HCT116 (cell line): ENCODE results near the gene EEIG1. TPM values are rescaled to one million over a fixed set of nuclear protein-coding genes. Genes with fewer than 3 reads are reported as not detected.

Source experiments
- ATAC-seq: fragments of 200-7000 bp; cut with Tn5 transposase; 2 replicates; pipeline ENCODE4 v1.9.1; 2020; ENCODE audit warnings: mild to moderate bottlenecking, moderate library complexity
- BruUV-seq: library from RNA; stranded (reverse); fragments of 400-500 nt; replicated peaks from 2 replicates; lab custom pipeline; 2021; lab: Mats Ljungman, UMichigan
- CTCF ChIA-PET: fragments of 300-600 bp; sonication (Branson Sonifier 250); formaldehyde crosslinking; loops from one replicate; lab custom pipeline; 2021; ENCODE audit warnings: antibody characterized with exemption; lab: Charles Lee
- POLR2A ChIA-PET: fragments of 300-600, 350-600 bp; sonication (Branson Sonifier 250); formaldehyde crosslinking; loops from one replicate; lab custom pipeline; 2021; ENCODE audit warnings: antibody characterized with exemption; lab: Charles Lee
- RAD21 ChIA-PET, 2 experiments: fragments of 300-600 bp; sonication (Branson Sonifier 250); formaldehyde crosslinking; loops; one replicate each; lab custom pipeline; 2023; ENCODE audit warnings: low total read pairs in 2 of 2; ENCODE audit not compliant: uncharacterized antibody in 2 of 2, unreplicated experiment in 2 of 2, low non-redundant PET in 1 of 2; lab: Charles Lee
- DNase-seq: peaks from one replicate; pipeline ENCODE4 v3.0.0-alpha.2; 2010; ENCODE audit warnings: low read depth, low spot score
- H2AFZ ChIP-seq: fragments of 200-600 bp; shearing (Covaris generic), sonication (generic); 2 replicates; pipeline ENCODE4 v1.6.1; 2017; ENCODE audit warnings: low read depth, mixed run types, mixed read lengths, antibody characterized with exemption, low read length; ENCODE audit not compliant: poor library complexity, severe bottlenecking
- H3K27ac ChIP-seq: 2 replicates; pipeline ENCODE4 v1.5.1; 2012; ENCODE audit warnings: low read depth, low read length
- H3K27me3 ChIP-seq: fragments of 200-600 bp; sonication (generic); 2 replicates; pipeline ENCODE4 v1.6.1; 2016; ENCODE audit warnings: mixed run types, low read length, mixed read lengths; ENCODE audit not compliant: insufficient read depth
- H3K36me3 ChIP-seq, 2 experiments: fragments of 200-500 bp in 1 of 2; fragments of 200-600 bp in 1 of 2; sonication (Bioruptor generic) in 1 of 2; sonication (generic) in 1 of 2; 2 replicates each; pipeline versions ENCODE4 v1.5.1 to v1.6.1; 2014 to 2016; ENCODE audit warnings: low read length in 2 of 2, inconsistent platforms in 1 of 2, mixed read lengths in 1 of 2, mixed run types in 1 of 2; ENCODE audit not compliant: insufficient read depth in 2 of 2, control insufficient read depth in 1 of 2
- H3K4me1 ChIP-seq, 2 experiments: fragments of 200-600 bp in 1 of 2; sonication (generic) in 1 of 2; 2 replicates each; pipeline versions ENCODE4 v1.5.1 to v1.6.1; 2012 to 2017; ENCODE audit warnings: low read length in 2 of 2, inconsistent platforms in 1 of 2, mild to moderate bottlenecking in 1 of 2, mixed read lengths in 1 of 2, mixed run types in 1 of 2, moderate library complexity in 1 of 2; ENCODE audit not compliant: insufficient read depth in 2 of 2, control insufficient read depth in 1 of 2
- H3K4me2 ChIP-seq: fragments of 200-600 bp; sonication (generic); 2 replicates; pipeline ENCODE4 v1.6.1; 2017; ENCODE audit warnings: mixed run types, low read length, mixed read lengths
- H3K4me3 ChIP-seq, 2 experiments: fragments of 200-600 bp in 1 of 2; sonication (generic) in 1 of 2; replicated peaks in 1 of 2; 2 replicates each; pipeline ENCODE4 v1.5.1; 2011 to 2016; ENCODE audit warnings: low read length in 2 of 2, control low read depth in 1 of 2, low read depth in 1 of 2, mild to moderate bottlenecking in 1 of 2, mixed read lengths in 1 of 2, mixed run types in 1 of 2
- H3K79me2 ChIP-seq: fragments of 200-600 bp; sonication (generic); 2 replicates; pipeline ENCODE4 v1.6.1; 2017; ENCODE audit warnings: mild to moderate bottlenecking, mixed run types, low read length, moderate library complexity, mixed read lengths; ENCODE audit not compliant: insufficient read depth
- H3K9ac ChIP-seq: fragments of 200-600 bp; sonication (generic); 2 replicates; pipeline ENCODE4 v1.6.1; 2016; ENCODE audit warnings: low read length, mixed read lengths
- H3K9me2 ChIP-seq: fragments of 200-600 bp; sonication (generic), shearing (Covaris generic); 2 replicates; pipeline ENCODE4 v1.6.1; 2017; ENCODE audit warnings: mixed run types, mild to moderate bottlenecking, moderate library complexity; ENCODE audit not compliant: insufficient read depth
- H3K9me3 ChIP-seq, 2 experiments: fragments of 200-500 bp in 1 of 2; fragments of 200-600 bp in 1 of 2; sonication (Bioruptor generic) in 1 of 2; sonication (generic) in 1 of 2; 2 replicates each; pipeline ENCODE4 v1.6.1; 2014 to 2017; ENCODE audit warnings: low read length in 2 of 2, mixed read lengths in 2 of 2, inconsistent platforms in 1 of 2, low read depth in 1 of 2, mild to moderate bottlenecking in 1 of 2, mixed run types in 1 of 2, moderate library complexity in 1 of 2; ENCODE audit not compliant: control insufficient read depth in 1 of 2, insufficient read depth in 1 of 2
- H4K20me1 ChIP-seq: fragments of 200-600 bp; sonication (generic), shearing (Covaris generic); 2 replicates; pipeline ENCODE4 v1.6.1; 2017; ENCODE audit warnings: mixed run types, mild to moderate bottlenecking, moderate library complexity; ENCODE audit not compliant: insufficient read depth
- CEBPB ChIP-seq: IDR thresholded peaks from 2 replicates; pipeline ENCODE4 v1.6.1; 2012; ENCODE audit warnings: low read depth
- EGR1 ChIP-seq: IDR thresholded peaks from 2 replicates; pipeline ENCODE4 v1.6.1; 2012; ENCODE audit warnings: low read depth
- EZH2 ChIP-seq: fragments of 200-600 bp; sonication (generic); IDR thresholded peaks from 2 replicates; pipeline ENCODE4 v1.6.1; 2017; ENCODE audit warnings: antibody characterized with exemption, mixed run types
- EZH2phosphoT487 ChIP-seq: fragments of 200-600 bp; IDR thresholded peaks from 2 replicates; pipeline ENCODE4 v1.6.1; 2018; ENCODE audit warnings: antibody characterized with exemption, borderline replicate concordance
- FOSL1 ChIP-seq: IDR thresholded peaks from 2 replicates; pipeline ENCODE4 v1.6.1; 2012; ENCODE audit warnings: low read depth
- SP1 ChIP-seq: IDR thresholded peaks from 2 replicates; pipeline ENCODE4 v1.6.1; 2012; ENCODE audit warnings: low read depth
- YY1 ChIP-seq: IDR thresholded peaks from 2 replicates; pipeline ENCODE4 v1.6.1; 2011; ENCODE audit warnings: low read length, low read depth, moderate library complexity, mild to moderate bottlenecking; ENCODE audit not compliant: insufficient replicate concordance; ENCODE audit errors: extremely low read depth
- ZFX ChIP-seq: fragments of 450-650 bp; IDR thresholded peaks from 2 replicates; pipeline ENCODE4 v1.6.1; 2017
- intact Hi-C: fragments of 100-400 bp; cut with micrococcal nuclease; formaldehyde crosslinking; loops from 2 replicates; pipeline ENCODE4 v1.10.0; 2022
- total RNA-seq: library from RNA; stranded (reverse); gene quantifications from one replicate; pipeline ENCODE4 v1.2.1, GENCODE V29; 2021; ENCODE audit not compliant: unreplicated experiment
- TF ChIP-seq, protein P1 (sequence below): IDR thresholded peaks from 2 replicates; pipeline ENCODE4 v1.6.1; 2012
- TF ChIP-seq, protein P2 (sequence below): IDR thresholded peaks from 2 replicates; pipeline ENCODE4 v1.6.1; 2011; ENCODE audit warnings: mild to moderate bottlenecking, low read length, moderate library complexity; ENCODE audit not compliant: insufficient replicate concordance; ENCODE audit errors: extremely low read depth
- TF ChIP-seq, protein P3 (sequence below): IDR thresholded peaks from 2 replicates; pipeline ENCODE4 v1.6.1; 2012; ENCODE audit warnings: low read depth
- TF ChIP-seq, protein P4 (sequence below): IDR thresholded peaks from 2 replicates; pipeline ENCODE4 v1.6.1; 2012

EEIG1 gene
- total RNA-seq, 1 experiment from 2014 or later: 44.2 TPM

DNA sequence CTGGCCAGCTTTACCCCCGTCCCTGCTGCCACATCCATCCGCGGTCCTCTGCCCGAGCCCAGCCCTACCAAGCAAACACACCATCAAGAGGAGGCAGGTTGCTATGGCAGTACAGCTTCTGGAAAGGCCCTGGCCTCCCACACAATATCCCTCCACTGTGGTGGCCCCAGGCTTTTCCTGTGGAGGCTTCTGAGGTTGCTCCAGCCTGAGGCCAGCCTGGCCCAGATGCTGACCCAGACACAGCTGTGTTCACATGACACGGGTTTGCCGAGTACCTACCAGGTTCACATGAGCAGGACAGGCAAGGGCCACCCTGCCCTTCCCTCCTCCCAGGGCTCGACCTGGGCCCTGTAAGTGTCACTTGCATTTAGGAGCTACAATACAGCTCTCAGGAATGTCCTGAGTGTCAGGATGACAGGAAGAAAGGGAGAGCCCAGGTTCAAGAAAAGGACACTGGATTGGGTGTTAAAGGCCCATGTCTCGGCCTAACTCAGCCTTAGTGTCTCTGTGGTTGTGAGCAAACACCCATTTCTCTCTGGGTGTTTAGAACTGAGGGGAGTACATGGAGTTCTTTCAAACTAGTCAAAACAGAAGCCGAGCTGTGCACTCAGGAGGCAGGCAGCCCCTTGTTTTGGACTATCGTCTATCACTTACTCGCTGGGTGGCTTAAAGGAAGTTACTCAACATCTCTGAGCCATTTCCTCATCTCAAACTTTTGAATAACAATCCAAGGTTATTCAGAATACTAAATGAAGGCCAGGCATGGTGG is 46.2 kb upstream of the EEIG1 start:
- CTCF ChIA-PET: no interaction called here
- POLR2A ChIA-PET: interaction anchor here (0.9 kb wide), 1 partner anchor 20 kb away, joined by 3 read pairs; no protein-coding TSS in a partner anchor
- no peaks in the 10 kb centered on the region for H3K9me3 ChIP-seq
- no peaks in the 10 kb centered on the region for H3K27me3 ChIP-seq
- RAD21 ChIA-PET: no interaction called here
- H3K4me2 ChIP-seq: no peak overlapping the region
- peak; percentile 31; the same call in 1 of the 2 replicates for ATAC-seq
- H3K4me3 ChIP-seq: no peak overlapping the region
- peaks cover 0 to 24% of the 10 kb centered on the region in 2 experiments; a peak in 2 of 4 replicates for H3K4me1 ChIP-seq
- no peak for DNase-seq
- intact Hi-C loops: no loop called here
- H4K20me1 ChIP-seq: no peaks in the 10 kb centered on the region
- H3K36me3 ChIP-seq: no peaks in the 10 kb centered on the region
- H3K27ac ChIP-seq: no peak overlapping the region
- H3K79me2 ChIP-seq: no peaks in the 10 kb centered on the region
- BruUV-seq: no TSS peak
- no peak overlapping the region for H2AFZ ChIP-seq
- TF ChIP-seq, protein P1, sequence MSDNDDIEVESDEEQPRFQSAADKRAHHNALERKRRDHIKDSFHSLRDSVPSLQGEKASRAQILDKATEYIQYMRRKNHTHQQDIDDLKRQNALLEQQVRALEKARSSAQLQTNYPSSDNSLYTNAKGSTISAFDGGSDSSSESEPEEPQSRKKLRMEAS: no peak
- TF ChIP-seq EZH2phosphoT487 (no peak), EZH2 (no peak)
- no peak overlapping the region for H3K9ac ChIP-seq
- H3K9me2 ChIP-seq: no peaks in the 10 kb centered on the region

DNA sequence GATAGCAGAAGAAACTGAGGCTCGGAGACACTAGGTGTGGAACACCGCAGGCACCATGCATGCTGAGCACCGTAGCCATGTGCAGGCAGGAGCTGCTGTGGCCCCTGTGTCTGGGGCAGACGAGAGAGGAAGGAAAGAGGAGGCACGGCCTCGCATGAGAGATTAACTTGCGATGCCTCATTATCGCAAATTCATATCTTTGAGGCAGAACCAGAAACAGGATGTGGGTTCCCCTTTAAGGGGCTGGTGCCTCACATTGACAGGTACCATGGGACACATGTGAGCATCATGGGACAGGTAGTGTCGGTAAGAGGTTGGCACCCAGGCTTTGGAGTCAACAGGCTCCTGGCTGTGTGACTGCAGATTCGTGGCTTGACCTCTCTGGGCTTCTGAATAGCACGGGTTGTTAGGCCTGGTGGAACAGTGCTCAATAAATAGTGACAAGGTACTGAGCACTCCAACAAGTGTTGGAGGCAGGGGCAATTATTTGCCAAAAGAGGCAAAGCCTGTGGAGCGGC is 45.5 kb upstream of the EEIG1 start:
- DNase-seq (no peak), ATAC-seq (0 out of 2 replicates have a peak, but pooled peaks have one; percentile 7)
- Histone ChIP-seq H3K79me2 (no peaks in the 10 kb centered on the region), H3K9me2 (no peaks in the 10 kb centered on the region), H3K36me3 (no peaks in the 10 kb centered on the region), H3K4me3 (no peak overlapping the region), H3K27me3 (no peaks in the 10 kb centered on the region), H3K4me2 (no peak overlapping the region), H3K4me1 (peaks cover 0 to 24% of the 10 kb centered on the region in 2 experiments; a peak in 2 of 4 replicates), H2AFZ (no peak overlapping the region), H4K20me1 (no peaks in the 10 kb centered on the region), H3K27ac (no peak overlapping the region), H3K9me3 (no peaks in the 10 kb centered on the region), H3K9ac (no peak overlapping the region)
- ChIA-PET POLR2A (interaction anchor here (0.9 kb wide), 1 partner anchor 20 kb away, joined by 3 read pairs; no protein-coding TSS in a partner anchor), CTCF (no interaction called here), RAD21 (no interaction called here)
- no TSS peak for BruUV-seq
- intact Hi-C loops: no loop called here
- TF ChIP-seq, protein P2, sequence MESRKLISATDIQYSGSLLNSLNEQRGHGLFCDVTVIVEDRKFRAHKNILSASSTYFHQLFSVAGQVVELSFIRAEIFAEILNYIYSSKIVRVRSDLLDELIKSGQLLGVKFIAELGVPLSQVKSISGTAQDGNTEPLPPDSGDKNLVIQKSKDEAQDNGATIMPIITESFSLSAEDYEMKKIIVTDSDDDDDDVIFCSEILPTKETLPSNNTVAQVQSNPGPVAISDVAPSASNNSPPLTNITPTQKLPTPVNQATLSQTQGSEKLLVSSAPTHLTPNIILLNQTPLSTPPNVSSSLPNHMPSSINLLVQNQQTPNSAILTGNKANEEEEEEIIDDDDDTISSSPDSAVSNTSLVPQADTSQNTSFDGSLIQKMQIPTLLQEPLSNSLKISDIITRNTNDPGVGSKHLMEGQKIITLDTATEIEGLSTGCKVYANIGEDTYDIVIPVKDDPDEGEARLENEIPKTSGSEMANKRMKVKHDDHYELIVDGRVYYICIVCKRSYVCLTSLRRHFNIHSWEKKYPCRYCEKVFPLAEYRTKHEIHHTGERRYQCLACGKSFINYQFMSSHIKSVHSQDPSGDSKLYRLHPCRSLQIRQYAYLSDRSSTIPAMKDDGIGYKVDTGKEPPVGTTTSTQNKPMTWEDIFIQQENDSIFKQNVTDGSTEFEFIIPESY: no peak
- TF ChIP-seq SP1 (no peak), CEBPB (no peak), EGR1 (no peak), FOSL1 (no peak), EZH2 (no peak), YY1 (no peak), ZFX (no peak)
- TF ChIP-seq, protein P3, sequence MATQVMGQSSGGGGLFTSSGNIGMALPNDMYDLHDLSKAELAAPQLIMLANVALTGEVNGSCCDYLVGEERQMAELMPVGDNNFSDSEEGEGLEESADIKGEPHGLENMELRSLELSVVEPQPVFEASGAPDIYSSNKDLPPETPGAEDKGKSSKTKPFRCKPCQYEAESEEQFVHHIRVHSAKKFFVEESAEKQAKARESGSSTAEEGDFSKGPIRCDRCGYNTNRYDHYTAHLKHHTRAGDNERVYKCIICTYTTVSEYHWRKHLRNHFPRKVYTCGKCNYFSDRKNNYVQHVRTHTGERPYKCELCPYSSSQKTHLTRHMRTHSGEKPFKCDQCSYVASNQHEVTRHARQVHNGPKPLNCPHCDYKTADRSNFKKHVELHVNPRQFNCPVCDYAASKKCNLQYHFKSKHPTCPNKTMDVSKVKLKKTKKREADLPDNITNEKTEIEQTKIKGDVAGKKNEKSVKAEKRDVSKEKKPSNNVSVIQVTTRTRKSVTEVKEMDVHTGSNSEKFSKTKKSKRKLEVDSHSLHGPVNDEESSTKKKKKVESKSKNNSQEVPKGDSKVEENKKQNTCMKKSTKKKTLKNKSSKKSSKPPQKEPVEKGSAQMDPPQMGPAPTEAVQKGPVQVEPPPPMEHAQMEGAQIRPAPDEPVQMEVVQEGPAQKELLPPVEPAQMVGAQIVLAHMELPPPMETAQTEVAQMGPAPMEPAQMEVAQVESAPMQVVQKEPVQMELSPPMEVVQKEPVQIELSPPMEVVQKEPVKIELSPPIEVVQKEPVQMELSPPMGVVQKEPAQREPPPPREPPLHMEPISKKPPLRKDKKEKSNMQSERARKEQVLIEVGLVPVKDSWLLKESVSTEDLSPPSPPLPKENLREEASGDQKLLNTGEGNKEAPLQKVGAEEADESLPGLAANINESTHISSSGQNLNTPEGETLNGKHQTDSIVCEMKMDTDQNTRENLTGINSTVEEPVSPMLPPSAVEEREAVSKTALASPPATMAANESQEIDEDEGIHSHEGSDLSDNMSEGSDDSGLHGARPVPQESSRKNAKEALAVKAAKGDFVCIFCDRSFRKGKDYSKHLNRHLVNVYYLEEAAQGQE: no peak
- TF ChIP-seq, protein P4, sequence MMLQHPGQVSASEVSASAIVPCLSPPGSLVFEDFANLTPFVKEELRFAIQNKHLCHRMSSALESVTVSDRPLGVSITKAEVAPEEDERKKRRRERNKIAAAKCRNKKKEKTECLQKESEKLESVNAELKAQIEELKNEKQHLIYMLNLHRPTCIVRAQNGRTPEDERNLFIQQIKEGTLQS: no peak
